Measurements from ENCODE around the gene FGF9. TPM values are rescaled to one million over a fixed set of nuclear protein-coding genes. Genes with fewer than 3 reads are reported as not detected.

Gene FGF9
- total RNA-seq, 5 donors from 2014 or later (not counting 1 experiment from before 2014, with no cell fraction given), result 1.2 to 3.7 (median 2.9) TPM

GRCh38 chr13:21663197-21663596, 7.7 kb upstream of the FGF9 start:
- H3K27ac ChIP-seq (ENCODE audit: low read length), result no peak overlapping the region
- ATAC-seq (replicated peaks in 1 of 4), result no peak
- peaks cover 14 to 18% of the 10 kb centered on the region in 2 donors for H3K27me3 Mint-ChIP-seq
- H3K4me3 ChIP-seq (ENCODE audit: control insufficient read depth in 1 of 2, extremely low read depth in 1 of 2, low read length in 1 of 2), result no peak overlapping the region
- DNase-seq, result no peak
- no peaks in the 10 kb centered on the region for H3K36me3 Mint-ChIP-seq
- H3K4me1 ChIP-seq (ENCODE audit: control insufficient read depth in 1 of 2, extremely low read depth in 1 of 2, insufficient read depth in 2 of 2, low read length in 2 of 2), result no peaks in the 10 kb centered on the region
- peaks cover 0 to 2% (median under 1%) of the 10 kb centered on the region in 3 donors for H3K4me1 Mint-ChIP-seq
- H3K27ac Mint-ChIP-seq, result no peak overlapping the region
- 83% methylated on average over 1 of the region's 4 CpGs for WGBS (ENCODE audit: insufficient coverage)
- H3K9me3 Mint-ChIP-seq, result peaks cover 3 to 5% (median 3%) of the 10 kb centered on the region in 3 donors
- no peaks in the 10 kb centered on the region for H3K36me3 ChIP-seq (ENCODE audit: control insufficient read depth in 2 of 2, extremely low read depth in 1 of 2, insufficient read depth in 1 of 2, low read length in 1 of 2)
- POLR2A ChIA-PET, result no interaction called here
- no peaks in the 10 kb centered on the region for H3K9me3 ChIP-seq
- no peak overlapping the region for H3K4me3 Mint-ChIP-seq
- CTCF ChIA-PET, result interaction anchor here in 1 of 2 donors (0.5 kb wide), 1 partner anchor 199 kb away, joined by 4 read pairs; no protein-coding TSS in a partner anchor
- peaks cover 6% of the 10 kb centered on the region in 2 experiments for H3K27me3 ChIP-seq (replicated peaks in 1 of 2; ENCODE audit: control insufficient read depth in 2 of 2, extremely low read depth in 1 of 2, insufficient read depth in 2 of 2, low read length in 1 of 2)

- Histone ChIP-seq H3K4me3 (ENCODE audit: control insufficient read depth in 1 of 2, extremely low read depth in 1 of 2, low read length in 1 of 2) (peak overlapping the region; percentile 54 to 73), H3K4me1 (ENCODE audit: control insufficient read depth in 1 of 2, extremely low read depth in 1 of 2, insufficient read depth in 2 of 2, low read length in 2 of 2) (peaks cover 20 to 36% of the 10 kb centered on the region in 2 experiments), H3K27me3 (replicated peaks in 1 of 2; ENCODE audit: control insufficient read depth in 2 of 2, extremely low read depth in 1 of 2, insufficient read depth in 2 of 2, low read length in 1 of 2) (peaks cover 13 to 31% of the 10 kb centered on the region in 2 experiments), H3K27ac (ENCODE audit: low read length) (no peak overlapping the region), H3K36me3 (ENCODE audit: control insufficient read depth in 2 of 2, extremely low read depth in 1 of 2, insufficient read depth in 1 of 2, low read length in 1 of 2) (no peaks in the 10 kb centered on the region), H3K9me3 (no peaks in the 10 kb centered on the region)
- ATAC-seq (replicated peaks in 1 of 4), result no peak
- Mint-ChIP-seq H3K27ac (peak overlapping the region; percentile 23 to 77), H3K4me3 (peak overlapping the region; percentile 90 to 95 (median 91)), H3K36me3 (no peaks in the 10 kb centered on the region), H3K9me3 (no peaks in the 10 kb centered on the region), H3K4me1 (peaks cover 31 to 38% (median 37%) of the 10 kb centered on the region in 3 donors), H3K27me3 (peaks cover 0 to 16% of the 10 kb centered on the region in 2 donors)
- WGBS (ENCODE audit: insufficient coverage), result 17% methylated on average over 21 of the region's 23 CpGs
- peak in 1 of 35 experiments; percentile 19 for DNase-seq
- ChIA-PET CTCF (interaction anchor here in 1 of 2 donors (0.6 kb wide), 1 partner anchor 30 kb away, joined by 3 read pairs; no protein-coding TSS in a partner anchor), POLR2A (interaction anchor here in 1 of 2 donors (0.6 kb wide), 1 partner anchor 65 kb away, joined by 3 read pairs; no protein-coding TSS in a partner anchor)
Observed at GRCh38 chr13:21668732-21669275, 2.1 kb upstream of the FGF9 start.

GRCh38 chr13:21670006-21670882, 629 bp upstream of the FGF9 start:
- Mint-ChIP-seq H3K4me3 (peak overlapping the region; percentile 90 to 95 (median 91)), H3K36me3 (no peaks in the 10 kb centered on the region), H3K27ac (peak overlapping the region; percentile 64 to 72), H3K27me3 (peaks cover 0 to 16% of the 10 kb centered on the region in 2 donors), H3K9me3 (no peaks in the 10 kb centered on the region), H3K4me1 (peaks cover 32 to 39% (median 38%) of the 10 kb centered on the region in 3 donors)
- peak overlapping the region; percentile 54 to 73 for H3K4me3 ChIP-seq (ENCODE audit: control insufficient read depth in 1 of 2, extremely low read depth in 1 of 2, low read length in 1 of 2)
- no peaks in the 10 kb centered on the region for H3K9me3 ChIP-seq
- H3K4me1 ChIP-seq (ENCODE audit: control insufficient read depth in 1 of 2, extremely low read depth in 1 of 2, insufficient read depth in 2 of 2, low read length in 2 of 2), result peaks cover 22 to 47% of the 10 kb centered on the region in 2 experiments
- H3K36me3 ChIP-seq (ENCODE audit: control insufficient read depth in 2 of 2, extremely low read depth in 1 of 2, insufficient read depth in 1 of 2, low read length in 1 of 2), result no peaks in the 10 kb centered on the region
- peak overlapping the region; percentile 1 for H3K27ac ChIP-seq (ENCODE audit: low read length)
- ChIA-PET POLR2A (interaction anchor here (0.5 to 1.2 kb wide), 5 partner anchors 66 to 779 kb away, joined by 3 to 7 read pairs (median 3); partner anchors contain the start of gene MICU2 (in 1 of the 2)), CTCF (interaction anchor here (0.5 to 1.4 kb wide), 7 partner anchors 10 to 393 kb away, joined by 3 to 5 read pairs (median 3); partner anchors contain the start of gene MICU2 (in 1 of the 2))
- whole genome bisulfite sequencing (ENCODE audit: insufficient coverage), result under 1% methylated on average over 54 of the region's 70 CpGs
- H3K27me3 ChIP-seq (replicated peaks in 1 of 2; ENCODE audit: control insufficient read depth in 2 of 2, extremely low read depth in 1 of 2, insufficient read depth in 2 of 2, low read length in 1 of 2), result peaks cover 13 to 42% of the 10 kb centered on the region in 2 experiments
- ATAC-seq (replicated peaks in 1 of 4), result peak; percentile 30 to 42 (median 36)
- DNase-seq, result peak in 31 of 35 experiments; percentile 24 to 72 (median 44)

- peaks cover 38 to 47% (median 45%) of the 10 kb centered on the region in 3 donors for H3K4me1 Mint-ChIP-seq
- H3K4me3 ChIP-seq (ENCODE audit: control insufficient read depth in 1 of 2, extremely low read depth in 1 of 2, low read length in 1 of 2), result peak overlapping the region; percentile 55 to 73
- POLR2A ChIA-PET, result interaction anchor here in 1 of 2 donors (1.2 kb wide), 1 partner anchor 68 kb away, joined by 7 read pairs; the partner anchor contains the start of gene MICU2
- H3K9me3 Mint-ChIP-seq, result no peaks in the 10 kb centered on the region
- 4% methylated on average over 10 of the region's 15 CpGs for WGBS (ENCODE audit: insufficient coverage)
- CTCF ChIA-PET, result interaction anchor here in 1 of 2 donors (0.6 to 1.3 kb wide), 2 partner anchors 34 to 626 kb away, joined by 3 read pairs; no protein-coding TSS in a partner anchor
- H3K36me3 Mint-ChIP-seq, result no peaks in the 10 kb centered on the region
- H3K4me1 ChIP-seq (ENCODE audit: control insufficient read depth in 1 of 2, extremely low read depth in 1 of 2, insufficient read depth in 2 of 2, low read length in 2 of 2), result peaks cover 22 to 52% of the 10 kb centered on the region in 2 experiments
- peaks cover 5 to 28% of the 10 kb centered on the region in 2 donors for H3K27me3 Mint-ChIP-seq
- H3K27ac Mint-ChIP-seq, result peak overlapping the region; percentile 84 to 86
- ATAC-seq (replicated peaks in 1 of 4), result no peak
- no peaks in the 10 kb centered on the region for H3K36me3 ChIP-seq (ENCODE audit: control insufficient read depth in 2 of 2, extremely low read depth in 1 of 2, insufficient read depth in 1 of 2, low read length in 1 of 2)
- H3K27ac ChIP-seq (ENCODE audit: low read length), result no peak overlapping the region
- peak overlapping the region; percentile 90 to 95 (median 91) for H3K4me3 Mint-ChIP-seq
- peak in 1 of 35 experiments; percentile 33 for DNase-seq
- H3K27me3 ChIP-seq (replicated peaks in 1 of 2; ENCODE audit: control insufficient read depth in 2 of 2, extremely low read depth in 1 of 2, insufficient read depth in 2 of 2, low read length in 1 of 2), result peaks cover 13 to 53% of the 10 kb centered on the region in 2 experiments
- no peaks in the 10 kb centered on the region for H3K9me3 ChIP-seq
Observed at GRCh38 chr13:21671620-21672286, 880 bp downstream of the FGF9 start.

- H3K4me1 Mint-ChIP-seq, result peaks cover 38 to 47% (median 45%) of the 10 kb centered on the region in 3 donors
- no peak for ATAC-seq (replicated peaks in 1 of 4)
- no CpG with 5 or more reads among the region's 4 CpGs for WGBS (ENCODE audit: insufficient coverage)
- peaks cover 22 to 52% of the 10 kb centered on the region in 2 experiments for H3K4me1 ChIP-seq (ENCODE audit: control insufficient read depth in 1 of 2, extremely low read depth in 1 of 2, insufficient read depth in 2 of 2, low read length in 2 of 2)
- H3K27ac ChIP-seq (ENCODE audit: low read length), result no peak overlapping the region
- no peaks in the 10 kb centered on the region for H3K9me3 Mint-ChIP-seq
- H3K9me3 ChIP-seq, result no peaks in the 10 kb centered on the region
- H3K36me3 Mint-ChIP-seq, result no peaks in the 10 kb centered on the region
- ChIA-PET POLR2A (no interaction called here), CTCF (interaction anchor here in 1 of 2 donors (1.6 kb wide), 1 partner anchor 34 kb away, joined by 5 read pairs; no protein-coding TSS in a partner anchor)
- peak overlapping the region in 1 of 2 donors; percentile 86 for H3K27ac Mint-ChIP-seq
- H3K27me3 ChIP-seq (replicated peaks in 1 of 2; ENCODE audit: control insufficient read depth in 2 of 2, extremely low read depth in 1 of 2, insufficient read depth in 2 of 2, low read length in 1 of 2), result peaks cover 17 to 59% of the 10 kb centered on the region in 2 experiments
- no peak for DNase-seq
- no peaks in the 10 kb centered on the region for H3K36me3 ChIP-seq (ENCODE audit: control insufficient read depth in 2 of 2, extremely low read depth in 1 of 2, insufficient read depth in 1 of 2, low read length in 1 of 2)
- peak overlapping the region; percentile 55 to 85 for H3K4me3 ChIP-seq (ENCODE audit: control insufficient read depth in 1 of 2, extremely low read depth in 1 of 2, low read length in 1 of 2)
- peak overlapping the region; percentile 90 to 95 (median 91) for H3K4me3 Mint-ChIP-seq
- peaks cover 6 to 32% of the 10 kb centered on the region in 2 donors for H3K27me3 Mint-ChIP-seq
Observed at GRCh38 chr13:21672287-21672680, 1.4 kb downstream of the FGF9 start.
